Cardiac fibroblast (primary cell): ENCODE results near the gene F11R.
"Not testable (repeated sequence)": the region's sequence is repeated elsewhere in the genome, so short reads cannot be mapped to it uniquely, and the experiment has no call there.

ENCODE experiments used
- DNase-seq, 2 donors: peaks; one replicate each; pipeline versions ENCODE4 v3.0.0 to v3.0.0-alpha.2; 2010; ENCODE audit warnings: low read depth in 2 of 2
- H3K4me3 ChIP-seq, 2 donors: replicated peaks in 1 of 2; 1 replicate in 1 of 2; 2 replicates in 1 of 2; pipeline ENCODE4 v1.5.1; 2011; ENCODE audit warnings: low read depth in 2 of 2, low read length in 2 of 2, mild to moderate bottlenecking in 2 of 2, moderate library complexity in 1 of 2
- TF ChIP-seq, protein P1 (sequence below): IDR thresholded peaks from one replicate; pipeline ENCODE4 v1.5.1; 2011; ENCODE audit warnings: low read depth, mild to moderate bottlenecking, low read length, inconsistent platforms

The F11R gene

GRCh38 chr1:161020509-161021164, at the start of gene F11R:
TSS of gene F11R (minus strand) at chr1:161021152. CDS start at chr1:161021073, 79 bp downstream.
- peak within 1 kb of the TSS; percentile 57 to 80 for H3K4me3 ChIP-seq
- DNase-seq, result peak; percentile 28 to 62
- TF ChIP-seq, protein P1, sequence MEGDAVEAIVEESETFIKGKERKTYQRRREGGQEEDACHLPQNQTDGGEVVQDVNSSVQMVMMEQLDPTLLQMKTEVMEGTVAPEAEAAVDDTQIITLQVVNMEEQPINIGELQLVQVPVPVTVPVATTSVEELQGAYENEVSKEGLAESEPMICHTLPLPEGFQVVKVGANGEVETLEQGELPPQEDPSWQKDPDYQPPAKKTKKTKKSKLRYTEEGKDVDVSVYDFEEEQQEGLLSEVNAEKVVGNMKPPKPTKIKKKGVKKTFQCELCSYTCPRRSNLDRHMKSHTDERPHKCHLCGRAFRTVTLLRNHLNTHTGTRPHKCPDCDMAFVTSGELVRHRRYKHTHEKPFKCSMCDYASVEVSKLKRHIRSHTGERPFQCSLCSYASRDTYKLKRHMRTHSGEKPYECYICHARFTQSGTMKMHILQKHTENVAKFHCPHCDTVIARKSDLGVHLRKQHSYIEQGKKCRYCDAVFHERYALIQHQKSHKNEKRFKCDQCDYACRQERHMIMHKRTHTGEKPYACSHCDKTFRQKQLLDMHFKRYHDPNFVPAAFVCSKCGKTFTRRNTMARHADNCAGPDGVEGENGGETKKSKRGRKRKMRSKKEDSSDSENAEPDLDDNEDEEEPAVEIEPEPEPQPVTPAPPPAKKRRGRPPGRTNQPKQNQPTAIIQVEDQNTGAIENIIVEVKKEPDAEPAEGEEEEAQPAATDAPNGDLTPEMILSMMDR, result peak; percentile 11

- DNase-seq, result no peak
- no peak within 1 kb of the TSS for H3K4me3 ChIP-seq
- TF ChIP-seq, protein P1, result no peak
Measured at GRCh38 chr1:161069731-161070270, 48.8 kb upstream of the F11R start, which contains the start of gene ARHGAP30. TSS of gene ARHGAP30 (minus strand) at chr1:161069891. CDS start at chr1:161069624, 267 bp downstream.

DNA sequence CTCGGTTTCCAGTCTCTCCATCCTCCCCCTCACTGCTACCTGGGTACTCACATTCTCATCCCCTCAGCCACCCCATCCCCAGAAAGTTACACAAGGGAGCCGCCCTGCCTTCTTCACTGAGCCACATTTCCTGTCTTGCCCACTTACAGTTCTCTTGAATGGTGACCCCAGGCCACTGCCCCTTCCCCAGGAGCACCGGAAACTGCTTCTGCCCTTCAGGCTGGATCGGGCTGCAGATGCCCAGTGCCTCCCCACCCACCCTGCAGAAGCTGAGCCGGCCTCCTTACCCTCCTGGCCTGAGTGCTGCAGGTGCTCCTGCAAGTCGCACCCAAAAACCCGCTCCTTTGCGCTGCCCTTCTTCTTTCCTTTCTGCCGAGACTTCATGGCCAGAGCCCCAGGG, 48.3 kb upstream of the F11R start:
- H3K4me3 ChIP-seq, result no peak overlapping the region
- TF ChIP-seq, protein P1, result no peak
- DNase-seq, result no peak

DNA sequence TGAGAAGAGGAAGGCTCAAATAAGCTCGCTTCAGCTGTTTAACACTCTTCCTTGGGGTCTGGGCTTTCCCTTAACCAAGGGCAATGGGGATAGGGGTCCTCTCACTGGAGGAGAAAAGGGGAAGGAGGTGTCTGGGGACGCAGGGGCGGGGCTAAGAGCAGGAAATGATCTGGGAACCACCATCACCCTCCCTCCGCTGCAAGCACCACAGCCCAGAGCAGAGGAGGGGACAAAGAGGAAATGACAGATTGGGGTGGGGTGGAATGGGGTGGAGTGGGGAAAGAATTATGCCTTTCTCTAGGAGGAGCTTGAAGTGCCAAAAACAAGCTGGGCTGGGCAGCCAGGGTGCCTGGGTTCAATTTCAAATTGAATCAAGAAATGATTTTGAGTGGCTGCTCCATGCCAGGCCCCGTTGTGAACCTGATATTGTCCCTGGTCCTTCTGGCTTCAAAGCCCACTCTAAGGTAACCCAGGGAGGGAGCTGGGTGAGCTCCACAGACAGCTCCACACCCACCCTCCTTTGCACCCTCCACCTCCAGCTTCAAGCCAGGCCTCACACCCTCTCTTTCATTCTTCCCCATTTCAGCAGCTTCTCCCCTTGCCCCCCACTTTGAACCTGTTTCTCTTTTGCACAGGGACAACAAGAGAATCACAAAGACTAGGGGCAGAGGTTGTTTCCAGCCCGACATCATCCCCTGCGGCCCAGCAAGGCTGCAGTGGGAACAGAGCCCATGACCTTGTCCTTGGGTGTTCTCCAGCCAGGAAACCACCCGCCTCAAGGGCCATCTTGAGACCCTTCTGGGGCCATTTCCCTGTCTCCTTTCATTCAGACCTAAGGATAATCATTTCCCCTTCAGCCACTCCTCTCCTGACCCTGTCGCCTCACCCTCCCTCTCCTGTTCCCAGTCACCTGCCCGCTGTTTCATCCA, 47.6 kb upstream of the F11R start:
- DNase-seq, result no peak
- TF ChIP-seq, protein P1, result no peak
- no peak overlapping the region for H3K4me3 ChIP-seq

DNA sequence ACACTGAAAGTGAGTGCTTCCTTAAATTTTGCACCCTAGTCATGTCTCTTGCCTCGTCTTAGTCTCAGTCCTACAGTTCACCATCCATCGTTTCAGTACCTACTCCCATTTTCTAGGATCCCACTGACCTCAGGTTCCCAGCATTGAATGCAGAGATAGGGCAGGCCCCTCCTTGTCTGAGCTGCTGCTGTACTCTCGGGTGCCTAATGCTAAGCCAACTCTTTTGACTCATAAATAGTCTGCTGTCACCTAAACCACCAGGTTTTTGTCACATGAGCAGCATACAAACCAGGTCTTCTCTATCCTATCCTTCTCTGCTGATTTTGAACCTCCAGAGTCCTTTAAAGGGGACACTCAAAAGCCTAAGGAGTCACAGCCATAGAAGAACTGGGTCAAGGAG, 45.7 kb upstream of the F11R start:
- TF ChIP-seq, protein P1, result no peak
- H3K4me3 ChIP-seq, result no peak overlapping the region
- no peak for DNase-seq

- DNase-seq, H3K4me3 ChIP-seq: not testable (repeated sequence)
Measured at GRCh38 chr1:161065681-161066080, 44.7 kb upstream of the F11R start.

GRCh38 chr1:161063936-161064335, 43.0 kb upstream of the F11R start:
- H3K4me3 ChIP-seq, DNase-seq: not testable (repeated sequence)
